Muscle layer of duodenum (tissue), 2 donors: ENCODE results near the gene CASR.

Experiments
- H3K27ac ChIP-seq: one replicate; pipeline ENCODE4 v1.7.0; 2013; ENCODE audit warnings: mild to moderate bottlenecking, low read length
- H3K27me3 ChIP-seq: one replicate; pipeline ENCODE4 v1.7.0; 2013; ENCODE audit warnings: low read depth, mild to moderate bottlenecking, control low read depth, low read length
- H3K36me3 ChIP-seq, 2 donors: one replicate each; pipeline ENCODE4 v1.7.0; 2013; ENCODE audit warnings: low read length in 2 of 2, control low read depth in 1 of 2, mild to moderate bottlenecking in 1 of 2; ENCODE audit not compliant: insufficient read depth in 2 of 2, control insufficient read depth in 1 of 2
- H3K4me1 ChIP-seq, 2 donors: one replicate each; pipeline ENCODE4 v1.7.0; 2013; ENCODE audit warnings: low read length in 2 of 2, mild to moderate bottlenecking in 2 of 2, control low read depth in 1 of 2, moderate library complexity in 1 of 2; ENCODE audit not compliant: insufficient read depth in 2 of 2, control insufficient read depth in 1 of 2
- H3K4me3 ChIP-seq, 2 donors: one replicate each; pipeline ENCODE4 v1.7.0; 2013; ENCODE audit warnings: low read length in 2 of 2, low read depth in 1 of 2, mild to moderate bottlenecking in 1 of 2
- H3K9me3 ChIP-seq, 2 donors: one replicate each; pipeline ENCODE4 v1.7.0; 2013; ENCODE audit warnings: low read length in 2 of 2, control low read depth in 1 of 2, mild to moderate bottlenecking in 1 of 2; ENCODE audit not compliant: control insufficient read depth in 1 of 2
- donor health status: healthy.

The CASR gene

GRCh38 chr3:122332551-122332950 is 149.1 kb downstream of the CASR start:
- H3K27me3 ChIP-seq: no peaks in the 10 kb centered on the region
- H3K4me1 ChIP-seq: no peaks in the 10 kb centered on the region
- H3K4me3 ChIP-seq: no peak overlapping the region
- no peaks in the 10 kb centered on the region for H3K36me3 ChIP-seq
- H3K27ac ChIP-seq: no peak overlapping the region
- H3K9me3 ChIP-seq: no peaks in the 10 kb centered on the region
